ENCODE measurements around the gene ZNF281.

DNA sequence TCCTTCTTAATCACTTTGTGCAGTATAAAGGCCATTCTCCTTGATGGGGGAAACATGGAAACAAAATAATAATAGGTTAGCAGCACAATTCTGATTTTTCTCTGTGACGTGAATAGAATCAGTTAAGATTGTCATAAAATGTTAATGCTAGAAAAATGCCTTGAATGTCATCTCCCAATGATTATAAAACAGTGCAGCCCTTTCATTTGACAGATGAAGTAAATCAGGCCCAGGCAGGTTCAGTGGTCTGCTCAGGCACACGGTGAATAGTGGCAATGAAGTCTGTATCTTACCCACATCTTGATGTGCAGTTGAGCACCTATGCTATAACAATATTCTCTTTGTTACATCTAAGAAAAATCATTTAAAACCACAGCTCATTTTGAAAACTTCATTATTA is 32.2 kb upstream of the ZNF281 start:
- TF ChIP-seq, protein P1, sequence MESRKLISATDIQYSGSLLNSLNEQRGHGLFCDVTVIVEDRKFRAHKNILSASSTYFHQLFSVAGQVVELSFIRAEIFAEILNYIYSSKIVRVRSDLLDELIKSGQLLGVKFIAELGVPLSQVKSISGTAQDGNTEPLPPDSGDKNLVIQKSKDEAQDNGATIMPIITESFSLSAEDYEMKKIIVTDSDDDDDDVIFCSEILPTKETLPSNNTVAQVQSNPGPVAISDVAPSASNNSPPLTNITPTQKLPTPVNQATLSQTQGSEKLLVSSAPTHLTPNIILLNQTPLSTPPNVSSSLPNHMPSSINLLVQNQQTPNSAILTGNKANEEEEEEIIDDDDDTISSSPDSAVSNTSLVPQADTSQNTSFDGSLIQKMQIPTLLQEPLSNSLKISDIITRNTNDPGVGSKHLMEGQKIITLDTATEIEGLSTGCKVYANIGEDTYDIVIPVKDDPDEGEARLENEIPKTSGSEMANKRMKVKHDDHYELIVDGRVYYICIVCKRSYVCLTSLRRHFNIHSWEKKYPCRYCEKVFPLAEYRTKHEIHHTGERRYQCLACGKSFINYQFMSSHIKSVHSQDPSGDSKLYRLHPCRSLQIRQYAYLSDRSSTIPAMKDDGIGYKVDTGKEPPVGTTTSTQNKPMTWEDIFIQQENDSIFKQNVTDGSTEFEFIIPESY (IDR thresholded peaks at IDR 0.05): no peak
- TF ChIP-seq CTCF (IDR thresholded peaks at IDR 0.05; ENCODE audit: low read depth, low read length, missing input control): no peak

Measured in liver (tissue), 2 donors.